SK-N-SH treated with all-trans-retinoic acid at 6 μM for 48 hours (cell line): ENCODE results near the gene FRMD3.

Experiments used
- ATAC-seq: fragments of 200-7000 bp; cut with Tn5 transposase; 3 replicates; pipeline ENCODE4 v1.9.1; 2020; ENCODE audit warnings: mild to moderate bottlenecking, moderate library complexity
- ARNTL ChIP-seq: fragments of 450-650 bp; formaldehyde crosslinking; IDR thresholded peaks from 2 replicates; pipeline ENCODE4 v1.5.0; 2020; ENCODE audit warnings: low read depth, mild to moderate bottlenecking, moderate library complexity, borderline replicate concordance
- BACH2 ChIP-seq: fragments of 250-450 bp; sonication (Bioruptor Pico); IDR thresholded peaks from 2 replicates; pipeline ENCODE4 v1.9.0; 2021; ENCODE audit warnings: mild to moderate bottlenecking, borderline replicate concordance
- CREB5 ChIP-seq: fragments of 250-450 bp; sonication (Bioruptor Pico); IDR thresholded peaks from 2 replicates; pipeline ENCODE4 v1.5.1; 2020; ENCODE audit warnings: low read depth, mild to moderate bottlenecking, moderate library complexity
- CSDC2 ChIP-seq: fragments of 250-450 bp; sonication (Bioruptor Pico); IDR thresholded peaks from 2 replicates; pipeline ENCODE4 v1.5.0; 2020; ENCODE audit warnings: mild to moderate bottlenecking, moderate library complexity
- ESRRG ChIP-seq: fragments of 250-450 bp; sonication (Bioruptor Pico); IDR thresholded peaks from 2 replicates; pipeline ENCODE4 v1.6.1; 2021; ENCODE audit warnings: mild to moderate bottlenecking
- GLIS3 ChIP-seq: fragments of 250-450 bp; sonication (Bioruptor Pico); IDR thresholded peaks from 2 replicates; pipeline ENCODE4 v1.5.0; 2020; ENCODE audit warnings: mild to moderate bottlenecking, moderate library complexity
- ISL1 ChIP-seq: fragments of 250-450 bp; sonication (Bioruptor Pico); IDR thresholded peaks from 2 replicates; pipeline ENCODE4 v2.1.2; 2022; ENCODE audit warnings: mild to moderate bottlenecking, moderate library complexity
- OSR1 ChIP-seq: fragments of 250-450 bp; sonication (Bioruptor Pico); IDR thresholded peaks from 2 replicates; pipeline ENCODE4 v1.8.0; 2022; ENCODE audit warnings: moderate library complexity, mild to moderate bottlenecking, inconsistent platforms
- PPARA ChIP-seq: fragments of 250-450 bp; sonication (Bioruptor Pico); IDR thresholded peaks from 2 replicates; pipeline ENCODE4 v1.5.0; 2020; ENCODE audit warnings: mild to moderate bottlenecking, borderline replicate concordance
- RARB ChIP-seq: fragments of 250-450 bp; sonication (Bioruptor Pico); IDR thresholded peaks from 2 replicates; pipeline ENCODE4 v1.8.0; 2021; ENCODE audit warnings: mild to moderate bottlenecking, moderate library complexity
- SNAI2 ChIP-seq: fragments of 250-450 bp; sonication (Bioruptor Pico); IDR thresholded peaks from 2 replicates; pipeline ENCODE4 v1.5.0; 2020; ENCODE audit warnings: mild to moderate bottlenecking, moderate library complexity
- TCF4 ChIP-seq: fragments of 250-450 bp; sonication (Bioruptor Pico); IDR thresholded peaks from 2 replicates; pipeline ENCODE4 v1.8.0; 2021; ENCODE audit warnings: mild to moderate bottlenecking, moderate library complexity, borderline replicate concordance
- TOX ChIP-seq: fragments of 250-450 bp; sonication (Bioruptor Pico); IDR thresholded peaks from 2 replicates; pipeline ENCODE4 v1.8.0; 2021; ENCODE audit warnings: mild to moderate bottlenecking, moderate library complexity, borderline replicate concordance
- ZC3H10 ChIP-seq: fragments of 250-450 bp; sonication (Bioruptor Pico); IDR thresholded peaks from 2 replicates; pipeline ENCODE4 v1.5.1; 2021; ENCODE audit warnings: mild to moderate bottlenecking, moderate library complexity
- ZFP3 ChIP-seq: fragments of 250-450 bp; sonication (Bioruptor Pico); IDR thresholded peaks from 2 replicates; pipeline ENCODE4 v1.5.0; 2020; ENCODE audit warnings: mild to moderate bottlenecking, moderate library complexity
- ZFP30 ChIP-seq: fragments of 450-650 bp; formaldehyde crosslinking; IDR thresholded peaks from 2 replicates; pipeline ENCODE4 v1.5.0; 2022; ENCODE audit warnings: mild to moderate bottlenecking, moderate library complexity
- ZNF565 ChIP-seq: fragments of 450-650 bp; formaldehyde crosslinking; conservative IDR thresholded peaks from 2 replicates; pipeline ENCODE4 v1.5.0; 2020; ENCODE audit warnings: low read depth, mild to moderate bottlenecking, moderate library complexity
- ZNF70 ChIP-seq: fragments of 450-650 bp; formaldehyde crosslinking; IDR thresholded peaks from 2 replicates; pipeline ENCODE4 v1.5.0; 2020; ENCODE audit warnings: mild to moderate bottlenecking, moderate library complexity
- ZNF8 ChIP-seq: fragments of 450-650 bp; formaldehyde crosslinking; IDR thresholded peaks from 2 replicates; pipeline ENCODE4 v1.5.0; 2020; ENCODE audit warnings: mild to moderate bottlenecking, moderate library complexity
- TF ChIP-seq, protein P1 (sequence below): fragments of 250-450 bp; sonication (Bioruptor Pico); IDR thresholded peaks from 2 replicates; pipeline ENCODE4 v1.5.1; 2021; ENCODE audit warnings: mild to moderate bottlenecking, moderate library complexity
- TF ChIP-seq, protein P2 (sequence below): fragments of 250-450 bp; sonication (Bioruptor Pico); IDR thresholded peaks from 2 replicates; pipeline ENCODE4 v1.5.0; 2020; ENCODE audit warnings: mild to moderate bottlenecking, moderate library complexity
- TF ChIP-seq, protein P3 (sequence below): fragments of 250-450 bp; sonication (Bioruptor Pico); IDR thresholded peaks from 2 replicates; pipeline ENCODE4 v1.8.0; 2020; ENCODE audit warnings: mild to moderate bottlenecking, moderate library complexity, borderline replicate concordance

FRMD3 gene

GRCh38 chr9:83236029-83236696 is 302.0 kb downstream of the FRMD3 start:
- no peak for ATAC-seq
- no peak for TF ChIP-seq PPARA (CRISPR knock-in tag)
- TF ChIP-seq ZNF8 (CRISPR knock-in tag): no peak
- no peak for TF ChIP-seq RARB (CRISPR knock-in tag)
- no peak for TF ChIP-seq ARNTL
- TF ChIP-seq OSR1: no peak
- TF ChIP-seq, protein P1, sequence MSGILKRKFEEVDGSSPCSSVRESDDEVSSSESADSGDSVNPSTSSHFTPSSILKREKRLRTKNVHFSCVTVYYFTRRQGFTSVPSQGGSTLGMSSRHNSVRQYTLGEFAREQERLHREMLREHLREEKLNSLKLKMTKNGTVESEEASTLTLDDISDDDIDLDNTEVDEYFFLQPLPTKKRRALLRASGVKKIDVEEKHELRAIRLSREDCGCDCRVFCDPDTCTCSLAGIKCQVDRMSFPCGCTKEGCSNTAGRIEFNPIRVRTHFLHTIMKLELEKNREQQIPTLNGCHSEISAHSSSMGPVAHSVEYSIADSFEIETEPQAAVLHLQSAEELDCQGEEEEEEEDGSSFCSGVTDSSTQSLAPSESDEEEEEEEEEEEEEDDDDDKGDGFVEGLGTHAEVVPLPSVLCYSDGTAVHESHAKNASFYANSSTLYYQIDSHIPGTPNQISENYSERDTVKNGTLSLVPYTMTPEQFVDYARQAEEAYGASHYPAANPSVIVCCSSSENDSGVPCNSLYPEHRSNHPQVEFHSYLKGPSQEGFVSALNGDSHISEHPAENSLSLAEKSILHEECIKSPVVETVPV (CRISPR knock-in tag): no peak

DNA sequence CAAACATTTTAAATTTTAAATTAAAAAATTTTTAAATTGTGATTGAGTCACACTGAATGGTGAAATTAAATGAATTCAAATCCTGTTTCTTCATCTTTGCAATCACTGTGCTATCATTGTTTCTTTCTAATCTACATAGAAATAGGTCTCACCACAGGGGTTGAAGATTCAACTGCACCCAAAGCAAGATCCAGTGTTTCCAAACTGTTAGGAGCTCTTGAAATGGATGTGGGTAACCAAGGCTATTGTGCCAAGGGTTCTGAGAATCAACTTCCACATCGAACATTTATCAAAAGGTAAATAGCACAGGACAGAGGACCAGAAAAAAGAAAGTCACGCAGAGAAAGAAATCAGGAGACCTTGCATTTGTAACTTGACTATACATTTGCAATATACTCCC is 302.7 kb downstream of the FRMD3 start:
- no peak for TF ChIP-seq ZNF70 (CRISPR knock-in tag)
- no peak for TF ChIP-seq RARB (CRISPR knock-in tag)
- ATAC-seq: no peak

GRCh38 chr9:83234541-83234940 is 303.7 kb downstream of the FRMD3 start:
- TF ChIP-seq, protein P2, sequence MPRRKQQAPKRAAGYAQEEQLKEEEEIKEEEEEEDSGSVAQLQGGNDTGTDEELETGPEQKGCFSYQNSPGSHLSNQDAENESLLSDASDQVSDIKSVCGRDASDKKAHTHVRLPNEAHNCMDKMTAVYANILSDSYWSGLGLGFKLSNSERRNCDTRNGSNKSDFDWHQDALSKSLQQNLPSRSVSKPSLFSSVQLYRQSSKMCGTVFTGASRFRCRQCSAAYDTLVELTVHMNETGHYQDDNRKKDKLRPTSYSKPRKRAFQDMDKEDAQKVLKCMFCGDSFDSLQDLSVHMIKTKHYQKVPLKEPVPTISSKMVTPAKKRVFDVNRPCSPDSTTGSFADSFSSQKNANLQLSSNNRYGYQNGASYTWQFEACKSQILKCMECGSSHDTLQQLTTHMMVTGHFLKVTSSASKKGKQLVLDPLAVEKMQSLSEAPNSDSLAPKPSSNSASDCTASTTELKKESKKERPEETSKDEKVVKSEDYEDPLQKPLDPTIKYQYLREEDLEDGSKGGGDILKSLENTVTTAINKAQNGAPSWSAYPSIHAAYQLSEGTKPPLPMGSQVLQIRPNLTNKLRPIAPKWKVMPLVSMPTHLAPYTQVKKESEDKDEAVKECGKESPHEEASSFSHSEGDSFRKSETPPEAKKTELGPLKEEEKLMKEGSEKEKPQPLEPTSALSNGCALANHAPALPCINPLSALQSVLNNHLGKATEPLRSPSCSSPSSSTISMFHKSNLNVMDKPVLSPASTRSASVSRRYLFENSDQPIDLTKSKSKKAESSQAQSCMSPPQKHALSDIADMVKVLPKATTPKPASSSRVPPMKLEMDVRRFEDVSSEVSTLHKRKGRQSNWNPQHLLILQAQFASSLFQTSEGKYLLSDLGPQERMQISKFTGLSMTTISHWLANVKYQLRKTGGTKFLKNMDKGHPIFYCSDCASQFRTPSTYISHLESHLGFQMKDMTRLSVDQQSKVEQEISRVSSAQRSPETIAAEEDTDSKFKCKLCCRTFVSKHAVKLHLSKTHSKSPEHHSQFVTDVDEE (CRISPR knock-in tag): no peak
- no peak for TF ChIP-seq GLIS3 (CRISPR knock-in tag)
- TF ChIP-seq ISL1 (CRISPR knock-in tag): no peak
- TF ChIP-seq TCF4 (CRISPR knock-in tag): no peak
- TF ChIP-seq ZFP3 (CRISPR knock-in tag): no peak
- no peak for TF ChIP-seq ZC3H10 (CRISPR knock-in tag)
- no peak for TF ChIP-seq PPARA (CRISPR knock-in tag)
- no peak for TF ChIP-seq ZNF70 (CRISPR knock-in tag)
- no peak for ATAC-seq

- ATAC-seq: no peak
Observed at GRCh38 chr9:83233647-83234046, 304.6 kb downstream of the FRMD3 start.

GRCh38 chr9:83231039-83231438 is 307.2 kb downstream of the FRMD3 start:
- TF ChIP-seq ZFP3 (CRISPR knock-in tag) (no peak), ZNF8 (CRISPR knock-in tag) (no peak), CSDC2 (CRISPR knock-in tag) (no peak)
- TF ChIP-seq, all 23 proteins: peak for 0
- no peak for ATAC-seq

More at GRCh38 chr9:83233647-83234046, 304.6 kb downstream of the FRMD3 start:
- no peak for TF ChIP-seq ISL1 (CRISPR knock-in tag)
- TF ChIP-seq ZNF8 (CRISPR knock-in tag): no peak
- TF ChIP-seq ZFP30: no peak
- TF ChIP-seq CREB5: no peak
- no peak for TF ChIP-seq BACH2
- TF ChIP-seq ZFP3 (CRISPR knock-in tag): no peak
- no peak for TF ChIP-seq TOX
- TF ChIP-seq ZNF565 (CRISPR knock-in tag): no peak
- no peak for TF ChIP-seq ZC3H10 (CRISPR knock-in tag)

DNA sequence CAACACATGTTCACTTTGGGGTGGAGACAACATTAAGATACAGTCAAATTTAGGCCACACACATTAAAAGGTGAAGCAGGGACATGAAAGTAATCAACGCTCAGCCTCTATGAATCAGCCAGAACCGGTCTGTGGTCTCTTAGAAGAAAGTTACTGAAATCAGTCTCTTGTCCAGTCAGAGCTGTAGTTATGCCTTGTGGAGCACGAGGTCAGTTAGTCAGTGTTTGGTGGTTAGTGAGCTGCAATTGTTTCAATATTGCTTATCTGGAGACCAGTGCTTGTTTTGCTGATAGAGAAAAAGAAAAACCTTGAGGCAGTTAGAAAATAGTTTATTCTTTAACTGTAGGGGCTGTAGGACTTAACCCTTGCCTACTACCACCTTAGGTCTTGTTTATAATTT is 317.5 kb downstream of the FRMD3 start:
- no peak for ATAC-seq
- no peak for TF ChIP-seq ESRRG (CRISPR knock-in tag)
- TF ChIP-seq ZC3H10 (CRISPR knock-in tag): no peak
- no peak for TF ChIP-seq TOX
- TF ChIP-seq, protein P2 (CRISPR knock-in tag): no peak
- TF ChIP-seq SNAI2 (CRISPR knock-in tag): no peak
- no peak for TF ChIP-seq ZNF565 (CRISPR knock-in tag)
- TF ChIP-seq, protein P3, sequence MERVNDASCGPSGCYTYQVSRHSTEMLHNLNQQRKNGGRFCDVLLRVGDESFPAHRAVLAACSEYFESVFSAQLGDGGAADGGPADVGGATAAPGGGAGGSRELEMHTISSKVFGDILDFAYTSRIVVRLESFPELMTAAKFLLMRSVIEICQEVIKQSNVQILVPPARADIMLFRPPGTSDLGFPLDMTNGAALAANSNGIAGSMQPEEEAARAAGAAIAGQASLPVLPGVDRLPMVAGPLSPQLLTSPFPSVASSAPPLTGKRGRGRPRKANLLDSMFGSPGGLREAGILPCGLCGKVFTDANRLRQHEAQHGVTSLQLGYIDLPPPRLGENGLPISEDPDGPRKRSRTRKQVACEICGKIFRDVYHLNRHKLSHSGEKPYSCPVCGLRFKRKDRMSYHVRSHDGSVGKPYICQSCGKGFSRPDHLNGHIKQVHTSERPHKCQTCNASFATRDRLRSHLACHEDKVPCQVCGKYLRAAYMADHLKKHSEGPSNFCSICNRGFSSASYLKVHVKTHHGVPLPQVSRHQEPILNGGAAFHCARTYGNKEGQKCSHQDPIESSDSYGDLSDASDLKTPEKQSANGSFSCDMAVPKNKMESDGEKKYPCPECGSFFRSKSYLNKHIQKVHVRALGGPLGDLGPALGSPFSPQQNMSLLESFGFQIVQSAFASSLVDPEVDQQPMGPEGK (CRISPR knock-in tag): no peak
- TF ChIP-seq ZFP3 (CRISPR knock-in tag): no peak
- TF ChIP-seq ZNF8 (CRISPR knock-in tag): no peak
- TF ChIP-seq TCF4 (CRISPR knock-in tag): no peak
